ENCODE measurements around the gene SIX1.

- TF ChIP-seq CTCF (IDR thresholded peaks at IDR 0.05) (no peak), POLR2AphosphoS5 (IDR thresholded peaks at IDR 0.05; ENCODE audit: insufficient read depth in 1 of 2, low read depth in 1 of 2) (no peak), POLR2A (IDR thresholded peaks at IDR 0.05) (no peak)
Measured at GRCh38 chr14:60632777-60633176, 16.5 kb downstream of the SIX1 start.

Data from vagina (tissue), 2 donors.